Suppressor macrophage treated with lipopolysaccharide for 1 hour (primary cell): ENCODE measurements around the gene TIMM23.
"Not testable (repeated sequence)": the region's sequence is repeated elsewhere in the genome, so short reads cannot be mapped to it uniquely, and the experiment has no call there.

Experiments used
- DNase-seq, 3 donors: peaks; one replicate each; pipeline ENCODE4 v3.0.0-alpha.2; 2020 to 2022

TIMM23 gene, protein sequence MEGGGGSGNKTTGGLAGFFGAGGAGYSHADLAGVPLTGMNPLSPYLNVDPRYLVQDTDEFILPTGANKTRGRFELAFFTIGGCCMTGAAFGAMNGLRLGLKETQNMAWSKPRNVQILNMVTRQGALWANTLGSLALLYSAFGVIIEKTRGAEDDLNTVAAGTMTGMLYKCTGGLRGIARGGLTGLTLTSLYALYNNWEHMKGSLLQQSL

DNA sequence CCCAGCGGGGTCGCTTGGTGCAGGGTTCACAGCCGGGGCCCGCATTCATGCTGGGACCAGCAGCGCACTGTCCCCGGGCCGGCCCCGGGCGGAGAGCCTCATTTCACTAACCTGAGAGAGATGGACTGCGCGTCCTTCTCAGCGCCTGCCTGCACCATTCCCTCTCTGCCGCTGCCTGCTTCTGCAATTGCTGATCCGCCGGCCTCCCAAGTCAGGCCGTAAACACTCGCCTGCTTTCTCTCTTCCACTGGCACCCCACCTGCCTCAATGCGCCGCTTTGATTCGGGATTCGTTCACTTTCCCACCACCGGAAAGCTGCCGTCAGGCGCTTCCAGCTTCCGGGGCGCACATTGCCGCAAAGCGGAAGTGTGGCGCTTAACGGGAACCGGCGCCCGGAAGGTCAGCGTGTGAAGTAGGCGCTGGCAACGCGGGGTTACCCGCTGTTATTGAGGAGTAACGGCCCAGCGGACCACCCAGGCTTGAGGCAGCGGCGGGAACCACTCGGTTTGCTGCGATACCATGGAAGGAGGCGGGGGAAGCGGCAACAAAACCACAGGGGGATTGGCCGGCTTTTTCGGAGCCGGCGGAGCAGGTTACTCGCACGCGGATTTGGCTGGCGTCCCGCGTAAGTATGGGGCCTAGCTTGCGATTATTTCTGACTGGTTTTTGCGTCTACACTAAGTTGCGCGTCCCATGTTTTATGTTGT, at the start of gene TIMM23:
Gene TIMM23 (plus strand): TSS at position 384 of the 707 bp plus-strand sequence. CDS start 136 bp downstream, at position 520.
- peak; percentile 89 to 92 (median 90) for DNase-seq

DNA sequence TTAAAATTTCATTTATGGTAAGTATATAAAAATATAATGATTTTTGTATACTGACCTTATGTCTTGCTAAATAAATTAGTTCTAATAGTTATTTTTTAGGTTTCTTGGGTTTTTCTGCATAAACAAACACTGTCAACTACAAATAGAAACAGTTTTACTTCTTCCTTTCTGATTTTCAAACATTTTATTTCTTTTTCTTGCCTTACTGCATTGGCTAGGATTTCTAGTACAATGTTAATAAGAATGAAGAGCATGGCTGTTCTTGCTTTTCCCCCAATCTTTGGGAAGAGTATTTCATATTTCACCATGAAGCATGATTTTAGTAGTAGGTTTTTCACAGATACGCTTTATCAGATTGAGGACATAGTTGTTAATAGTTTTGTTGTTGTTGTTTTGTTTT, 45.5 kb upstream of the TIMM23 start:
- DNase-seq: not testable (repeated sequence)

DNA sequence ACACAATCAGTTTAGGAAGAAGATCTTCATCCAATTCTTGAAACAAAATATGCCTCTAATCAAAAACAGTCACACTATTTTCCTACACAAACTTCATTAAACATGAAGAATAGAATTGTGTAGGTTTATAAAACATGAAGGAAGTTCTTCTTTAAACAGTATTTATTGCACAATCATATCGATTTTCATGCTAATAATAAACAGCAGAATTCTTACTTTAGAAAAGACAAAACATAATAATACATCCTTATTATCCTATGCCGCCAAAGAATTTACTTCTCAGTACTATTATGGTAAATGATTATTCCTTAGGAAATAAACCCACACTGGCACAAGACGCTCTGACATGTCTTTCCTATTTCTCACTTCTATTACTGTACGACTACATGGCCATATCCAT, 41.0 kb upstream of the TIMM23 start:
- DNase-seq: not testable (repeated sequence)

DNA sequence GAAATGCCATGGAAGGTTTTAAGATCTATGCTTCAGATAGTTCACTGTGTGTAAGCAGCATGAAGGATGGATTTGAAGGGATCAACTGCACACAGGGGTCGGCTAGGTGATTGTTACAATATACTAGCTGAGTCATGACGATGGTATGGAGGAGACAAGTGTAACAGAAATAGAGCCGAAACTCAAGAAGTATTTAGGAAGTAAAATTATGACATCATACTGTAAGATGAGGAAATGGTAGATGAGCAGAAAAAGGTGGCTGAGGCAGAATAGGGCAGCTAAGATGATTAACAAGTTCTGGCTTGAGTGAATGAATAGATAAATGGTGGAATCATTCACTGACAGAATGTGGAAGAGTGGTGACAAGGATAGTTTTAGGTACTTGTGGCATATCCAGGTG, 37.5 kb upstream of the TIMM23 start:
- DNase-seq: not testable (repeated sequence)

DNA sequence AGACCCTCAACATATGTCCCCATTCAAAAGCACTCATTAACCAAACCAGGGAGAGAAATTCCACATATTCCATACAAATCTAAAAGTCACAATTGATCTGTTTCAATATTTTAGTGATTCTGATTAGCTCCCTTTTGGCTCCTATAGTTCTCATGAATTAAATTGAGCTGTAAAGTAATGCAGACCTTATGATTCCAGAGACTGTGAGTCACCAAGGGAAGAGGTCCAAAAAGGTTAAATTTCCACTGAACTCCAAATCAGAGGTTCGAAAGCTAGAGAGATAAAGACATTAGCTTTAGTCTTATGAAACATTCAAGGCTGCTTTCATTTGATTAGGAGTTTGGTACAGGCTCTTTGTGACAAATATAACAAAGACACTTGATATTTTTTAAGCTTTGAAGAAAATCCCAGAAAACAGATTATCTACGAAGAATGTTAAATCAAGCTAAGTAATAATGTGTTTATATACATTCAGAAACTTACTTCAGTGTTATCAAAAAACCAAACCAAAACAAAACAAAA, 33.1 kb upstream of the TIMM23 start:
- not testable (repeated sequence) for DNase-seq

DNA sequence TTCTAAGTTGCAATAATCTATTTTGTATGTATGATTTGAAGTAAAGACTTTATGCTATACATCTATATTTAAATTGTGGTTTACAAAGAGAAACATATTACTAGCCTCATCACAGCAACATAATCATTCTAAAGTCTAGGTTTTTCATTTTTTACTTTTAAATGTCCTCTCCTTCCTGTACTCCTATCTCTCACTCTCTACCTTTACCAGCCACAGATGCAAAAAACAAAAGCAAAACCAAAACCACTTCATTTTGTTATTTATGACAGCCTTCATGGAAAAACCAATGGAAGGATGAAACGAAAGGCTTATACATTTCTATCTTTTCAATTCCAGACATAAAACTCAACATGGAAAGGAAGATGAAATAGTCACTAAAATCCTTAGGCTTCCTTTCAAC, 31.1 kb upstream of the TIMM23 start:
- not testable (repeated sequence) for DNase-seq

DNA sequence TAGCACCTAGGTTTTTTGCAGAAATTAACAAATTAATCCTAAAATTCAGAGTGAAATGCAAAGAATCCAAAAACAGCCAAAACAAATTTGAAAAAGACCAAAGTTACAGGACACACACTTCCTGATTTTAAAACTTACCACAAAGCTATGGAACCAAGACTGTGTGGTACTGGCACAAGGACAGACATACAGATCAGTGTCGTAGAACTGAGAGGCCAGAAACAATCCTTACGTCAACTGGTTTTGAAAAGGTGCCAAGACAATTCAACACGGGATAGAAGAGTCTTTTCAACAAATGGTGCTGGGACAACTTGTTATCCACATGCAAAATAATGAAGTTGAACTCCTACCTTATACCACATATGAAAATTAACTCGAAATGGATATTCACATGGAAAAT, 26.8 kb upstream of the TIMM23 start:
- not testable (repeated sequence) for DNase-seq

DNA sequence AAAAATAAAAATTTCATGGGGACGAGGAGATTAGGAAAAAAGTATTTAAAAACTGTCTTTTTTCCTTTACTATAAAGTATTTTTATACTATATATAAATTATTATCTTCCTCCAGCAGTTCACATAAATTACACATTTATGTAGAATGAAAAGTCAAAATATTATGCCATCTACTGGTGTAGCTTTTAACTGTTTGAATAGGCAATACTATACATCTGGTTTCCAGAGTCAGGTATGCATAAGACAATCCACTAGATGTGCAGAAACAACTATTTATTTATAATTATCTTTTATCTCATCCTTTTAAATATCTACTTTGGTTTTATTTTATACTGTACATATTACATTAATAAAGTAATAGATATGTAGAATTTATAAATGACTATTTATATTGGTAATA, 24.9 kb upstream of the TIMM23 start:
- not testable (repeated sequence) for DNase-seq

DNA sequence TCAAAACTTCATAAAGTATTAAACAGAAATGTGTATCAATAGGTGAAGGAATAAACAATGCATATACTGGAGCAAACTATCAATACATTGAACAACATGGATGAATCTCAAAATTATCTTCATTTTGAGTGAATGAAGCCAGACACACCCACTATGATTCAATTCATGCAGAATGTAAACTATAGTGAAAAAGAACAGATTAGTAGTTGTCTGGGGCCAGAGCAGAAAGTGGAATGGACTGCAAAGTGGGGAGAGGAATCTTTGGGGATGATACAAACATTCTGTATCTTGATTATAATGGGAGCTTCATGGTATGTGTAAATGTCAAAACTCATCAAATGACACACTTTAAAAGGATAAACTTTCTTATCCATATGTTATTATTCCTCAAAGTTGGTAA, 23.5 kb upstream of the TIMM23 start:
- DNase-seq: not testable (repeated sequence)

DNA sequence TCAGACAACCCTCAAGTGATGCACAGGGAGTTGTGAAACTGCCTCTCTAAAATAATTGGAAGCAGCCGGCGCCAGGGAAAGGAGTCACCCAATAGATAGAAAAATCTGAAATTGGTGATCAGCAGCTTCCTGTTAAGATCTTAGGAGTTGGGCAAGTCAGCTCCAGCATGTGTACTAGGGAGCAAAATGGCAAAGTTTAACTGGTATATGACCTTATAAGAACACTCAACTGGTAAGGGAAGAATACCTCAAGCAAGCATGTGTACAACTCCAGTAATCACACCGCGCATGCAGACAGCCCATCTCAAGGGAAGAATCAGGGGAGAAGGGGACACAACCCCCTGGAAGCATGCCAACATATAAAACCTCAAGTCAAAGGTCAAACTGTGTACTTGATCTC, 17.9 kb upstream of the TIMM23 start:
- not testable (repeated sequence) for DNase-seq

DNA sequence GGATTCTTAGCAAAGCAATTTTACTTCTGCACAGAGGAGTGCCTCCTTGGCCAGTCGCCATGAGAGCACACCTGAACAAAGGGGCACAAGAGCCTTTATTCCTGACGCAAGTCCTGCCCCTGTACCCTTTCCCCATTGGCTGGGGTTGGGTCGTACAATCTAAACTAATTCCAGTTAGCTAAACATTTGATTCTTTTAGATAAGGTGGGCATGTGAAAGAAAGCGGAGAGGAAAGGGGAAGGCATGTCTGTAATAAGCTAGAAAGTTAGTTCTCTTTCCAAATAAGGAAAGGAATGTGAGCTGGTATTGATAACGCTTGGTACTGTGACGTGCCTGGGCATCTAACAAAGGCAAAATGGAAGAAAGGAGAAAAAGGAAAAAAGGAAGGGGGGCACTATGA, 15.7 kb upstream of the TIMM23 start:
- not testable (repeated sequence) for DNase-seq

DNA sequence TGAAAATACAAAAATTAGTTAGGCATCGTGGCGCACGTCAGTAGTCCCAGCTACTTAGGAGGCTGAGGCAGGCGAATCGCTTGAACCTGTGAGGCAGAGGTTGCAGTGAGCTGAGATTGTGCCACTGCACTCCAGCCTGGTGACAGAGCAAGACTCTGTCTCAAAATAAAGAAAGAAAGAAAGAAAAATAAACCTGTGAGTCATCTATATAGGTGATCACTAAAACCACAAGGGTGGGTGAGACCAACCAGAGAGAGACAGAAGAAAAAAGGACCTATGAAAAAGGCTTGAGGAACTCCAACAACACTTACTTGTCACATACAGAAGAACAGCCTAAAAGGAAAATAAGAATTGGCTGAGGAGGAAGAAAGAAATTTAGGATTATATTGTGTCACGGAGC, 14.4 kb upstream of the TIMM23 start:
- not testable (repeated sequence) for DNase-seq

DNA sequence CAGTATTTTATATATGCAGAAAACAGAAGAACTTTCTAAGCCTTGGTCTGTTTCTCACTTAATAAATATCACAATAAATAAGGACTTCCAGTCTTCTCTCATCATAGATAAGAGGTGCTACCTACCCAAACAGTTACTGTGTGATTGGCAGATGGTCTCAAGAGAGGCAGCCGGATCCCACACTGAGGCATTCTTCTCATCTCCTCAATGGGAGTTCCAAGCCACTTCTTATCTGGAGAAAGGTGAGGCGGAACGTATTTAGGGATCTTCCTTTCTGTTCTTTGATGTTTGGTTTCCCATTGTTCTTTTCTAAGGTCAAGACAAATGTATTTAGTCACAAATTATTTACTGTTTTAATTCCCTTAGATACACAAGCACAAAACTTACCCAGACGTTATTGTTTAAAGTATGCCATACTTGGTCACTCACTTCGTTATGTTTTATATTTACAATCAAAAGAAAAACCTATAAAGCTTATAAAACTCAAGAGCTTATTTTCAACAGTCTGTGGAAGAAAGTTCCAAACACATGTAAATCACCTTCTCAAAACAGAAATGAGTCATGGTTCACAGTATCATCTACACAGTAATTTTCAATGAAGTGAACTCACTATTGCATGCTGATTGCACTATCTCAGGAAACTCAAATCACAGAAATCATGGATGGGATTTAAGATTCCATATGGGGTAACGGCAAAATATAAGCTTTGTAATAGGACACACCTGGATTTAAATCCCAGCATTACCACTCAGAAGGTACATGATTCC, 9.4 kb upstream of the TIMM23 start:
- not testable (repeated sequence) for DNase-seq

DNA sequence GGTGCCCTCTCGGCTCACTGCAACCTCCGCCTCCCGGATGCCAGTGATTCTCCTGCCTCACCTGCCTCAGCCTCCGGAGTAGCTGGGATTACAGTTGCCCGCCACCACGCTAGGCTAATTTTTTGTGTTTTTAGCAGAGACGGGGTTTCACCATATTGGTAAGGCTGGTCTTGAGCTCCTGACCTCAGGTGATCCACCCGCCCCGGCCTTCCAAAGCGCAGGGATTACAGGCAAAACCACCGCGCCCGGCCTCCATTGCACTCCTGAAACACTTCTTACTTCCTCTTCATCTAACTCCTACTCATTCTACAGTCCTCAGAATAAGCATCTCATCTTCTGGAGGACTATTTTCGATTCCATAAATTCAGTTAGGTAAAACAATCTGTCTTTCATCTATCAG, 1.3 kb upstream of the TIMM23 start:
- DNase-seq: peak in 1 of 3 donors; percentile 5

DNA sequence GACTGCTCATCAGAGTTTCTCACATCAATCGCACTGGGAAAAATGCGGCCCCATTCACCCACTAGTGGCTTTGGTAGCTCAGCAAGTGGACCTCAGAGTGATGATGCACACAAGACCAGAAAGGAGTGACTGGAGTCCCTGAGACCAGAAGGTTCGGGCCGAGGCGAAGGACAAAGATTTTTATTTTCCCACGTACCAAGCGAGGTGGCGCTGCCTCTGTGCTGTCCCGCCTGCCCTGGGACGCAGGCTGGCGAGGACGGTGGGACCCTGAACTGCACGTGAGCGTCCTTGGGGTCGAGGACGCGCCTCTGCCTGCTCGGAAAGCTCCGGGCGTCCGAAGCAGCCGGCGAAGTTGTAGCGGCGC, 565 bp upstream of the TIMM23 start:
- DNase-seq: peak in 1 of 3 donors; percentile 2

DNA sequence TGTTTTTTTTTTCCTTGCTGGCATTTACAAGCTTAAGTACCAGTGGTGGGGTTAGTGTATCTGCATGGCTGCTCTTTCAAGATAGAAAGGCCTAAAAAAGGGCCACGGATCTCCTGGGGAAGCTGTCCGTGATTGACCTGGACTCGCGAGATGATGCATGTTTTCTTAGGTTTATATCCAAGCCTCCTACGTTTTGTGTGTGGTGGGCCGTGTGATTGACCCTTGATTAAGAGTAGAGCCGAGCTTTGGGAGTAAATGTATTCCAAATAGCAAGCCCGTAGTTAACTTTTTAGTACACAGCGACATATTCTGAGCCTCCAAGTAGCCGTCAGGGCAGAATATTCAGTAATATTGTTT, 502 bp downstream of the TIMM23 start:
- DNase-seq: not testable (repeated sequence)

DNA sequence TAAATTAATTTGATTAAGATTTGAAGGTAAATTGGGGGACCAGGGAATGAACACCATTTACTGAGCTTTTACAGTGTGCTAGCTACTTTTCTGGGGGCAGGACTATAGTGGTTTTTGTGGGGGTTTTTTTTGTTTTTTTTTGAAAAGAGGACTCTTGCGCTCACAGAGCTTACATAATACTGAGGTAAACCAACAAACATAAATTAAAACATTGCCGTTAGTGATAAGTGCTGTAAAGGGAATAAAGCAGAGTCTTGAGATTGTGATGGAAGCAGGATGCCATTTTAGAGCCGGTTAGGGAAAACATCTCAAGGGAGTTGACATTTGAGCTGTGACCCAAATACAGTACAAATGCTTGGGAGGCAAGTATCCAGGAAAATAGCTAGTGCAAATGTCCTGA, 1.8 kb downstream of the TIMM23 start:
- not testable (repeated sequence) for DNase-seq

DNA sequence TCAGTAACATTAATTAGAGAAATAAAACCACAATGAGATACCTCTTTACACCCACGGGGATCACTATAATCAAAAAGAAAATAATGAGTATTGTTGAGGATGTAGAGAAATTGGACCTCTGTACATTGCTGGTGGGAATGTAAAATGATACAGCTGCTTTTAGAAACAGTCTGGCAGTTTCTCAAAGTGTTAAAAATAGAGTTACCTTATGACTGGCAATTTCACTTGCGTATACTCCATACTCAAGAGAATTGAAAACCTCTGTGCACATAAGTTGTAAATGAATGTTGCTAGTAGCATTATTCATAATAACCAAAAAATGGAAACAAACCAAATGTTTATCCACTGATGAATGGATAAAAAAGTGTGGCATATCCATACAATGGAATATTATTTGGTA, 6.3 kb downstream of the TIMM23 start:
- not testable (repeated sequence) for DNase-seq

DNA sequence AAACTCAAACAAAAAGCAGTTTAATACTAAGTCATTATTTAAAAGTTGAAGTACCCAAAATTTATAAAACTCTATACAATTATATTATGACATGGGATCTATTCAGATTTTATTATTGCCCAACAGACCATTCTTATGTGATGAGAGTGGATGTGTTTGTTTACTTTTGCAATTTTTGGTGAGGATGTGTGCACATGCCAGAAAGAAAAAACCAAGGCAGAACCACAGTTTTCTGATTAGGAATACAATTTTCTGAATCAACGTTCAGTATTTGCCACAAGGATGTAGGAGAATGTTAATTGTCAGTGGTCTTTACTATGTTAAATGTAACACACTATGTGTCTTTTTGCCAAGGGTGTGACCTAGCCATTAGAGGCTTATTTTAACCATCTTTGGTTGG, 9.1 kb downstream of the TIMM23 start:
- DNase-seq: not testable (repeated sequence)

DNA sequence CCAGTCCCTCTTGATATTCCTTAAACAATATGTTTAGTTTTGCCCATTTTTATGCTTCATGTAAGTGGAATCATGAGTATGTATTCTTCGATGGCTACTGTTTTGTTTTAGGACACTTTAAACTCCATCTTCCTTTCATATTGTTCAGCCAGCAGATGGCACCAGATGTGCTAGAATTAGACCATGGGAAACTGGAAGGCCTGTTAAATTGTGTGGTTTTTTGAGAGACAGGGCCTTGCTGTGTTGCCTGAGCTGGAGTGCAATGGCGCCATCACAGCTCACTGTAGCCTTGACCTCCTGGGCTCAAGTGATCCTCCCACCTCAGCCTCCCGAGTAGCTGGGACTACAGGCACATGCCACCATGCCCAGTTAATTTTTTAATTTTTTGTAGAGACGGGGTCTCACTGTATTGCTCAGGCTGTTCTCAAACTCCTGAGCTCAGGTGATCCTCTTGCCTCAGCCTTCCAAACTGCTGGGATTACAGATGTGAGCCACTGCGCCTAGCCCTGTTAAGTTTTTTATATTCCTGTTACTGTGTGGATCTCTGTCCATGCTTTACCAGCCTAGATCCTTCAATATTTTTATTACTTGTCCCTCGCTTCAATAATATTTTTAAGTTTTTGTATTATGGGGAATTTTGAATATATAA, 11.4 kb downstream of the TIMM23 start:
- DNase-seq: peak; percentile 62 to 71 (median 68)

DNA sequence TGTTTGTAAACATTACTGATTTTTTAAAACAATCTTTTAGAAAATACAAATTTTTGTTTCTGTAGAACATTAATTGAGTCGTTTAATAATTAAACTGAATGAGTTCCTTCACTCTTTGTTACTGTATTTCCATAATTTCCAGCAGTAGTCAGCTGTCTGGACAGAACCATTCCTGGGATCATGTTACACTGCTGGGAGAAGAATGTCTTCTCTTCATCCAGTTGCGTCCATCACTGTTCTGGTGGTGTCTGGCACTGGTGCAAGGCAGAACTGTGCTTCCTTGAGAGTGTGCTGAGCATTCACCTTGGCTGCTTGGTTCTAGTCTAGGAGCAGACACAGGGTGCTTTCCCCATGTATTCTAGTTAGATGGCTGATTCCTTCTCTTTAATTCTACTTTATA, 12.2 kb downstream of the TIMM23 start:
- not testable (repeated sequence) for DNase-seq

DNA sequence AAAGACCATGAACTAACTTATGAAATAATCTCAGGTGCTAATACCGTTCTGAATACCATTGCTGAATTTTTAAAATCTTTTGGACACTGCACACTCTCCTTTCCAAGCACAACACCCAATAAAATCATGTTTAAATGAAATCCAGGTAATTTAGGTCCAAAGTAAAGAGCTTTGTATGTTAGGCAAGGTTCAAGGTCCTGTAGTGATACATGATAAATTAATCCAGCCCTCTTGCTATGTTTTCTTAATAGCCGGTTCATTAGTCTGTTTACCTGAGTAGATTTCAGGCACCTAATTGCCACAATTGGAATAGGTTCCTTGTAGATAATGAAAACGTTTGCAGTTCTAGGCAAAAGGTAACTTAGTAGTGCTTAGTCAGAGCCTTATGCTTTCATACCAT, 13.3 kb downstream of the TIMM23 start:
- not testable (repeated sequence) for DNase-seq

DNA sequence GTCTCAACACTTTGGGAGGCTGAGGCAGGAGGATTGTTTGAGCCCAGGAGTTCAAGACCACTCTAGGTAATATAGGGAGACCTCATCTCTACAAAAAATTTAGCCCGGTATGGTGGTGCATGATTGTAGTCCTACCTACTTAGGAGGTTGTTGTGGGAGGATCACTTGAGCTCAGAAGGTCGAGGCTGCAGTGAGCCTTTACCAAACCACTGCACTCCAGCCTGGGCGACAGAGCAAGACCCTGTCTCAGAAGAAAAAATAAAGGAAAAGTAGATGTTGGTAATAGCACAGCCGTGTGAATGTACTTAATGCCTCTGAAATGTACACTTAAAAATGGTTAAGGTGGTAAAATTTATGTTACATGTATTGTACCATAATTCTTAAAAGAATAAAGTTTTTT, 25.3 kb downstream of the TIMM23 start:
- no peak for DNase-seq
